Neural crest cell (in vitro differentiated cells): ENCODE data around the gene RASSF4. TPM values are rescaled to one million over a fixed set of nuclear protein-coding genes. Genes with fewer than 3 reads are reported as not detected.
"Not testable (repeated sequence)": the region's sequence is repeated elsewhere in the genome, so short reads cannot be mapped to it uniquely, and the experiment has no call there.

ENCODE experiments used
- DNase-seq: peaks from one replicate; pipeline ENCODE4 v3.0.0; 2021; ENCODE audit warnings: low read depth, mixed read lengths, low spot score
- H3K27ac Mint-ChIP-seq: one replicate; pipeline ENCODE4 v1.8.0; 2021; ENCODE audit warnings: mild to moderate bottlenecking, mixed read lengths; ENCODE audit not compliant: unreplicated experiment
- H3K27me3 Mint-ChIP-seq: 2 replicates; pipeline ENCODE4 v1.8.0; 2021; ENCODE audit warnings: low read depth, mild to moderate bottlenecking, mixed read lengths
- H3K36me3 Mint-ChIP-seq: 2 replicates; pipeline ENCODE4 v1.8.0; 2021; ENCODE audit warnings: low read depth, mild to moderate bottlenecking, mixed read lengths
- H3K4me1 Mint-ChIP-seq: 2 replicates; pipeline ENCODE4 v1.8.0; 2021; ENCODE audit warnings: mixed read lengths
- H3K4me3 Mint-ChIP-seq: one replicate; pipeline ENCODE4 v1.8.0; 2021; ENCODE audit warnings: mild to moderate bottlenecking, mixed read lengths
- H3K9me3 Mint-ChIP-seq: 2 replicates; pipeline ENCODE4 v1.8.0; 2021; ENCODE audit warnings: mixed read lengths
- CTCF ChIP-seq: fragments of 200-600 bp; sonication (generic); conservative IDR thresholded peaks from 2 replicates; pipeline ENCODE4 v1.5.0; 2021; ENCODE audit warnings: antibody characterized with exemption, mild to moderate bottlenecking
- total RNA-seq: library from RNA; stranded (reverse); gene quantifications from 2 replicates; pipeline ENCODE4 v1.2.1, GENCODE V29; 2021

Gene RASSF4
- total RNA-seq, 1 donor from 2014 or later = 18.6 TPM

- no peak for TF ChIP-seq CTCF
- no peak for DNase-seq
- Mint-ChIP-seq H3K27ac (no peak overlapping the region), H3K27me3 (no peaks in the 10 kb centered on the region), H3K9me3 (peaks cover 2% of the 10 kb centered on the region), H3K4me3 (no peak overlapping the region), H3K4me1 (peaks cover 14% of the 10 kb centered on the region), H3K36me3 (peaks cover 37% of the 10 kb centered on the region)
Measured at GRCh38 chr10:45006276-45007030, 46.9 kb downstream of the RASSF4 start.

- Mint-ChIP-seq H3K36me3 (peaks cover 23% of the 10 kb centered on the region), H3K27me3 (no peaks in the 10 kb centered on the region), H3K4me1 (no peaks in the 10 kb centered on the region), H3K27ac (no peak overlapping the region), H3K9me3 (no peaks in the 10 kb centered on the region), H3K4me3 (no peak overlapping the region)
- peak; percentile 22 for DNase-seq
- TF ChIP-seq CTCF = peak; percentile 87
Measured at GRCh38 chr10:45008524-45009161, 49.0 kb downstream of the RASSF4 start.

GRCh38 chr10:45014557-45014956 is 55.0 kb downstream of the RASSF4 start:
- H3K36me3 Mint-ChIP-seq, H3K4me1 Mint-ChIP-seq, H3K27me3 Mint-ChIP-seq, H3K9me3 Mint-ChIP-seq, H3K27ac Mint-ChIP-seq, DNase-seq, H3K4me3 Mint-ChIP-seq: not testable (repeated sequence)

- TF ChIP-seq CTCF = no peak
- Mint-ChIP-seq H3K27ac (no peak overlapping the region), H3K4me1 (no peaks in the 10 kb centered on the region), H3K27me3 (no peaks in the 10 kb centered on the region), H3K9me3 (no peaks in the 10 kb centered on the region), H3K4me3 (no peak overlapping the region), H3K36me3 (no peaks in the 10 kb centered on the region)
- no peak for DNase-seq
Measured at GRCh38 chr10:45015590-45015989, 56.0 kb downstream of the RASSF4 start.

- H3K27ac Mint-ChIP-seq = no peak overlapping the region
- H3K4me1 Mint-ChIP-seq = no peaks in the 10 kb centered on the region
- H3K27me3 Mint-ChIP-seq = peaks cover 7% of the 10 kb centered on the region
- H3K36me3 Mint-ChIP-seq = peaks cover 4% of the 10 kb centered on the region
- DNase-seq = no peak
- peaks cover 8% of the 10 kb centered on the region for H3K9me3 Mint-ChIP-seq
- TF ChIP-seq CTCF = no peak
- no peak overlapping the region for H3K4me3 Mint-ChIP-seq
Measured at GRCh38 chr10:45023426-45023825, 63.8 kb downstream of the RASSF4 start.

GRCh38 chr10:45034301-45034700 is 74.7 kb downstream of the RASSF4 start:
- Mint-ChIP-seq H3K4me3 (no peak overlapping the region), H3K4me1 (no peaks in the 10 kb centered on the region), H3K27me3 (no peaks in the 10 kb centered on the region), H3K36me3 (no peaks in the 10 kb centered on the region), H3K27ac (no peak overlapping the region), H3K9me3 (peaks cover 8% of the 10 kb centered on the region)
- TF ChIP-seq CTCF = no peak
- DNase-seq = no peak
